GM19467 (cell line): ENCODE results near the gene P2RY8.

Experiments
- ATAC-seq: cut with Tn5 transposase; IDR thresholded peaks from one replicate; pipeline ENCODE4 v1.9.1; 2021; ENCODE audit warnings: mild to moderate bottlenecking, moderate library complexity; ENCODE audit not compliant: unreplicated experiment

The P2RY8 gene

GRCh38 chrX:1466971-1467561, 69.9 kb downstream of the P2RY8 start:
- peak; percentile 42 for ATAC-seq

DNA sequence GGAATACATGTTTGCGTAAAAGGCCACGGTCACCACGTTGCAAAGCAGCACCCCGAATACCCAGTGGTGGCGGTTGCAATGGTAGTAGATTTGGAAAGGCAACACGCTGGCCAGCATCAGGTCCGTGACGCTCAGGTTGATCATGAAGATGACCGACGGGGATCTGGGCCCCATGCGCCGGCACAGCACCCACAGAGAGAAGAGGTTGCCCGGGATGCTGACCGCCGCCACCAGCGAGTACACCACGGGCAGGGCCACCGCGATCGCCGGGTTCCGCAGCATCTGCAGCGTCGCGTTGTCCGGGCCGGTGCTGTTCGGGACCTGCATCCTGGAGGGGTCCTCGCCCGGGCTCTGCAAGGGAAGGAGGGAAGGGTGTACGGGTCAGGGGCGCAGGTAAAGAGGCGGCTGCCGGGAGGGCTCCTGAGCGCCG, 70.7 kb downstream of the P2RY8 start:
- no peak for ATAC-seq

DNA sequence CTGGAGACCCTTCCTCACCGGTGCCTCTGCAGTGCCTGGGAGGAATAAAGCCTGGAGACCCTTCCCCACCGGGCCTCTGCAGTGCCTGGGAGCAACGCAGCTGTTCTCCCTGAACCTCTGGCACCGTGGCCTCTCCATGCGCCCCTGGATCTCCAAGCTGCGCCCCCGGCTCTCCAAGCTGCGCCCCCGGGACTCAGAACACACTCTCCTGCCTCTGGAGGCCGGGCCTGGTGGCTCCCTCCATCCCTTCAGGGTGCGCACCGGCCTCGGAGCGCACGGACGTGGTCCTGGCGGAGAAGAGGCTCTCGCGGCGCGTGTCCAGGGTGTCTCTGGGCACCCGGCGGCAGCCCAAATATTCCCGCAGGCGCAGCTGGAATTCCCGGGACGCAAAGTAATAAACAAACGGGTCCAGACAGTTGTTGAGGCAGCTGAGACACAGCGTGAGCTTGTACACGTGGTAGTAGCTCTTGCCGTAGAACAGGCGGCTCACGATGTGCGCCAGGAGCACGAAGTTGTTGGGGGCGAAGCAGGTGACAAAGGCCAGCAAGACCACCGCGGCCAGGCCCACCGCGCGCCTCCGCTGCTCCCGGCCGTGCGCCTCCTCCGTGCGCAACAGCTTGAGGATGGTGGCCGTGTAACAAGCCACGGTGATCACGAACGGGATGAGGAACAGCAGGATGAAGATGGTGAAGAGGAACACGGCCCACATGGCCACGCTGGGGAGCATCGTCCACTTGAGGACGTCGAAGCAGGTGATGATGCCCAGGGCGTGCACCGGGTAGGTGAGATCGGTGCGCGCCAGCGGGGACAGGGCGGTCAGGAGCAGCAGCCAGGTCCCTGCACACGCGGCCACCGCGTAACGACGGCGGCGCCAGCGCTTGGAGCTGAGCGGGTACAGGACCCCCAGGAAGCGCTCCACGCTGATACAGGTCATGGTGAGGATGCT, 71.4 kb downstream of the P2RY8 start:
- no peak for ATAC-seq

DNA sequence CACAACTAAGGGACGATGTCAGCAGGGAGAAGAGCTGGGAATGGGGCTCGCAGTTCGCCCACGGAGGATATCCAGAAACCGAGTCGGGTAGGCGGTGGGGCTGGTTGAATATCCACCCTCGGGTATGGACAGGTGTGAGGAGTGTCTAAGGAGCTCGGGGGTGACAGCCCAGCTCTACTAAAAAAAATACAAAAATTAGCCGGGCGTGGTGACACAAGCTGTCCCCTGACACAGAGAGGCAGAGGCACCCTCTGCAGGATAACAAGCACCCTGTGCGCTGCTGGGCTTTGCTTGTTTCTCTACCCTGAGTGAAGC, 72.1 kb downstream of the P2RY8 start:
- no peak for ATAC-seq

GRCh38 chrX:1464041-1464970, 72.7 kb downstream of the P2RY8 start:
- no peak for ATAC-seq

- ATAC-seq, result no peak
Observed at GRCh38 chrX:1463581-1463980, 73.4 kb downstream of the P2RY8 start.

DNA sequence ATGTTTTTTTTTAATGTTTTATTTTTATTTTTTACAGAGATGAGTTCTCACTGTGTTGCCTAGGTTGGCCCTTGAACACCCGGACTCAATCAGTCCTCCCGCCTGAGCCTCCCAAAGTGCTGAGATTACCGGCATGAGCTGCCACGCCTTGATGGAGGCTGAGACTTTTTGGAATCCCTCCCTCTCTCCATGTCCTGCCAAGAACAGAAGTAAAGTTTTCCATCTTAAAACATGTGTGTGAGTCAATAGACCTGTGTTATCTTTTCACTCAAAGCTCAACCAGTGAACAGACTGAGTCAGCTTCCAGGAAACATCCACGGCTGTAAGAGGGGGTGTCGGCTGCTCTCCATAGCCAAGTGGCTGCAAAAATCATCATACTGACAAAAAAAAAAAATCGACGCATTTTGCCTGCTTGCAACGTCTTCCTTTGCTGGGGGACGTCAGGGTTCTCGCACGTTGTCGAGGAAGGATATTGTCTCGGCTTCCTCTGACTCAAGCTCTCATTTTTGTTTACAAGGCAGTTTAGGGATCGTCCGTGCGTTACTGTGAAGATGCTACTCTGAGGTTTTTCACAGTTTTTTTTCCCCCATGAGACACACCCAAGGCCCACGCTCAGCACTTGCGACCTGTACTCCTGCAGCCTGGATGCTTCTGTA, 74.3 kb downstream of the P2RY8 start:
- no peak for ATAC-seq

DNA sequence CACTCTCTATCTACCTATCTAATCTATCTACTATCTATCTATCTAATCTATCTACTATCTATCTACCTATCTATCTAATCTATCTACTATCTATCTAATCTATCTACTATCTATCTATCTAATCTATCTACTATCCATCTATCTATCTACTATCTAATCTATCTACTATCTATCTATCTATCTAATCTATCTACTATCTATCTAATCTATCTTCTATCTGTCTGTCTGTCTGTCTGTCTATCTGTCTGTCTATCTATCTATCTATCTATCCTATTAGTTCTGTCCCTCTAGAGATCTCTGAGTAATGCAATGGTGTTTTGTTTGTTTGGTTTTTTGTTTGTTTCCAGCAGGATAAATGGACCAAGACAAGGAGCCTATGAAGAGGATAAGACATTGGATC, 74.9 kb downstream of the P2RY8 start:
- ATAC-seq, result no peak

DNA sequence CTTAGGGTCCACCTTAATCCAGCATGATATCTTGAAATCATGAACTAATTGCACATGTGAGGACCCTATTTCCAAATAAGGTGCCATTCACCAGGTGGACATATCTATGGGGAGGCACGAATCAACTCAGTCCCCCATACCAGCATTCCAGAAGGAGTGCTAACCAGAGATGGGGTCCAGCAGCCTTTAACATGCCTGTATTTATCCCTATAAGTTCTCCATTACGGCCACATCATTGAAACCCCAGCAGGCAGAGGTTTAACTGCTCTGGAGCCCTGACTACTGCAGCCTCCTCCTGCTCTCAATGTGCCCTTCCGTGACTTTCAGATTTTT, 81.1 kb downstream of the P2RY8 start:
- ATAC-seq, result no peak

- ATAC-seq, result peak; percentile 36
Observed at GRCh38 chrX:1453951-1454785, 82.8 kb downstream of the P2RY8 start.

DNA sequence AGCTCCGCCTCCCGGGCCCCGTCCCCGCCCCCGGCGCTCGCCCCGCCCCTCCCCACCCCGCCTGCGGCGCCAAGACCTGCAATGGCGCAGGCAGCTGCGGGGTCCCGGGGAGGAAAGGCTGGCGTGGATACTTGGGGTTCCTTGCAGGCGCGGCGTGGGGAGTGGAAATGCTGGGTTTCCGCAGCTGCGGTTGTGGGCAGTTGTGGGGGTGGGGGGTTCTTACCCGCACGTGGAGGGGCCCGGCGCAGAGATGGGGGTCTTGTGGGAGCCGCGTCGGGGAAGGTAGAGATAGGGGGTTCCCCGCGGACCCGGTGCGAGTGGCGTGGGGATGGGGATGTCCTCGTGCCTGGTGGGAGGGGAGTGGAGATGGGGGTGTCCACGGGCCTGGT, 83.6 kb downstream of the P2RY8 start:
- peak; percentile 6 for ATAC-seq

DNA sequence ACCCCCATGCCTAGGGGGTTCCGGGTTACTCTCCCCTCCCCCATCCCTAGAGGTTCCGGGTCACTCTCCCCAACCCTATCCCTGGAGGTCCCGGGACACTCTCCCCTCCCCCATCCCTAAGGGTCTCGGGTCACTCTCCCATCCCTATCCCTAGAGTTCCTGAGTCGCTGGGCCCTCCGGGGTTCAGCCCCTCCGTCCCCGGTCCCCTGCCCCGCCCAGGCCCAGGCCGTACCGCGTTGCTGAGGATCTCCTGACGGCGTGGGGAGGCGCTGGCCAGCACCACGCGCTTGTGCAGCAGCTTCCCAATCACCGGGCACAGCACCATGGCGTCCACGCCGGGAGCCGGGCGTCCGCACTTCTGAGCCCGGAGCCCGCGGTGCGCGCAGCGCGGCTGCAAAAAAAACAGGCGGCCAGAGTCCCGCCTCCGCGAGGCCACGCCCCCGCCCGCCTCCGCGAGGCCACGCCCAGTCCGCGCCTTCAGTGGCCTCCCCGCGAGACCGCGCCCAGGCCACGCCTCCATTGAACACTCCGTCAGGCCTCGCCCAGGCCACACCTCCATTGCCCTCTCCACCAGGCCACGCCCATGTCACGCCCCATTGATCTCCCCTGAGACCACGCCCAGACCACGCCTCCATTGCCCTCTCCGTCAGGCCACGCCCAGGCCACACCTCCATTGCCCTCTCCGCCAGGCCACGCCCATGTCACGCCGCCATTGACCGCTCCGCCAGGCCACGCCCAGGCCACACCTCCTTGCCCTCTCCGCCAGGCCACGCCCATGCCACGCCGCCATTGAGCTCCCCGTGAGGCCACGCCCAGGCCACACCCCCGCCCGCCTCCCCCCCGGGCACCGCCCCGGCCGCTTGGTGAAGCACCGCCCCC, 84.2 kb downstream of the P2RY8 start, which contains the start of gene ASMTL:
TSS of gene ASMTL (minus strand) at position 394 of the 879 bp plus-strand sequence. CDS start at position 325, 69 bp downstream.
- peak; percentile 73 for ATAC-seq

- no peak for ATAC-seq
Observed at GRCh38 chrX:1451661-1452515, 85.1 kb downstream of the P2RY8 start.

GRCh38 chrX:1451251-1451660, 85.7 kb downstream of the P2RY8 start:
- ATAC-seq, result no peak

DNA sequence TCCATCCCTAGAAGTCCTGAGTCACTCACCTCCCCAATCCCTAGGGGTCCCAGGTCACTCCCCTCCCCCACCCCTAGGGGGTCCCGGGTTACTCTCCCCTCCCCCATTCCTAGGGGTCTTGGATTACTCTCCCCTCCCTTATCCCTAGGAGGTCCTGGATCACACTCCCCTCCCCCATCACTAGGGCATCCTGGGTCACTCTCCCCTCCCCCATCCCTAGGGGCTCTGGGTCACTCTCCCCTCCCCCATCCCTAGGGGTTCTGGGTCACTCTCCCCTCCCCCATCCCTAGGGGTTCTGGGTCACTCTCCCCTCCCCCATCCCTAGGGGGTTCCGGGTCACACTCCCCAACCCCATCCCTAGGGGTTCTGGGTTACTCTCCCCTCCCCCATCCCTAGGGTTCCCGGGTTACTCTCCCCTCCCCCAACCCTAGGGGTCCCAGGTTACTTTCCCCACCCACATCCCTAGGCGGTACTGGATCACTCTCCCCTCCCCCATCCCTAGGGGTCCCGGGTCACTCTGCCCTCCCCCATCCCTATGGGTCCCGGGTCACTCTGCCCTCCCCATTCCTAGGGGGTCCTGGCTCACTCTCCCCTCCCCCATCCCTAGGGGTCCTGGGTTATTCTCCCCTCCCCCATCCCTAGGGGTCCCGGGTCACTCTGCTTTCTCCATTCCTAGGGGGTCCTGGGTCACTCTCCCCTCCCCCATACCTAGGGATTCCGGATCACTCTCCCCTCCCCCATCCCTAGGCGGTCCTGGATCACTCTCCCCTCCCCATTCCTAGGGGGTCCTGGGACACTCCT, 86.4 kb downstream of the P2RY8 start:
- no peak for ATAC-seq

DNA sequence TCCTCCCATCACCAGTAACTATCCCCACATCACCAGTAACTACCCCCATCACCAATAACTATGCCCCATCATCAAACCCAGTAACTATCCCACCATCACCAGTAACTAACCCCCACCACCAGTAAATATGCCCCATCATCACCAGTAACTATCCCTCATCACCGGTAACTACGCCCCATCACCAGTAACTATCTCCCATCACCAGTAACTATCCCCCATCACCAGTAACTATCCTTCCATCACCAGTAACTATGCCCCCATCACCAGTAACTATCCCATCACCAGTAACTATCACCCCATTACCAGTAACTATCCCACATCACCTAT, 87.2 kb downstream of the P2RY8 start:
- no peak for ATAC-seq

DNA sequence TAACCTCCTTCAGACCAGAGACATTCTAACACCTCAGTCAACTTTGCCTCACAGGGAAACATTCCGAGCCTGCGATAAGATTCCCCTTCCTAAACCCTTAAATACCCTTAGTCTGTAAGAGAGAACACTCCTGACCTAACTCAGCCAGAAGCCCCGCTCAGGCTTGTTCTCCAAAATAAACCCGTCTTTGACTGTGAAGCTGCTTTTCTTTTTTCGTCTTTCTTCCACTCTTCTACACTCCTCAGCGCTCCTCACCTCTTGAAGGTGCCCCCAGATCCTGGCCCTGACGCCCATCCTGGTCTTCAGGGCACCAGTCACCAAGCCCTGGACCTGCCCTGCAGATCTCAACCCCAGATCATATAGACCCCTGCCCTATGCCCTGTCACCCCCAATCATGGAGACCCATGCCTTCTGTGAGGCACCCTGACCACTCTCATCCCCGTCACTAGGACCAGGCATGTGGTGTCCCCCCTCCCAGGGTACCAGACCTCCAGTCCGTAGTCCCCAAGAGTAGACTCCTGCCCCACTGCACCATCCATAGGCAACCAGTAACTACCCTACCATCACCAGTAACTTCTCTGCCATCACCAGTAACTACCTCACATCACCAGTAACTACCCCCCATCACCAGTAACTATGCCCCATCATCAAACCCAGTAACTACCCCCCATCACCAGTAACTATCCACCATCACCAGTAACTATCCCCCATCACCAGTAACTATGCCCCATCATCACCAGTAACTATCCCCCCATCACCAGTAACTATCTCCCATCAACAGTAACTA, 87.8 kb downstream of the P2RY8 start:
- no peak for ATAC-seq
